B cell (primary cell): ENCODE data around the gene ABTB2.

ENCODE experiments used
- CTCF ChIP-seq: fragments of 200-600 bp; IDR thresholded peaks from one replicate; pipeline ENCODE4 v1.8.0; 2022; ENCODE audit warnings: antibody characterized with exemption, mild to moderate bottlenecking
- EZH2 ChIP-seq: IDR thresholded peaks from 2 replicates; pipeline ENCODE4 v1.6.1; 2012; ENCODE audit warnings: borderline replicate concordance, low read depth, mild to moderate bottlenecking, moderate library complexity, low read length; ENCODE audit not compliant: insufficient read depth, poor library complexity, severe bottlenecking

GRCh38 chr11:34341931-34342533 lies 15.8 kb downstream of the ABTB2 start:
- TF ChIP-seq EZH2 (no peak), CTCF (no peak)
